Stimulated activated CD4-positive, alpha-beta T cell treated with anti-CD3 and anti-CD28 coated beads, Interleukin-12 subunit alpha, Interleukin-12 subunit beta, amount 100 ng/mL, for 4 hours (primary cell): ENCODE results near the gene TCERG1L.
"Not testable (repeated sequence)": the region's sequence is repeated elsewhere in the genome, so short reads cannot be mapped to it uniquely, and the experiment has no call there.

Experiments used
- DNase-seq: peaks from one replicate; pipeline ENCODE4 v3.0.0-alpha.2; 2020

The TCERG1L gene

GRCh38 chr10:131160219-131160875 lies 151.2 kb downstream of the TCERG1L start:
- DNase-seq, result no peak

GRCh38 chr10:131159771-131160170 lies 151.8 kb downstream of the TCERG1L start:
- no peak for DNase-seq

GRCh38 chr10:131158695-131159094 lies 152.8 kb downstream of the TCERG1L start:
- no peak for DNase-seq

GRCh38 chr10:131157899-131158298 lies 153.6 kb downstream of the TCERG1L start:
- DNase-seq, result no peak

- DNase-seq, result no peak
Observed at GRCh38 chr10:131155876-131156230, 155.7 kb downstream of the TCERG1L start.

- DNase-seq, result no peak
Observed at GRCh38 chr10:131155218-131155875, 156.2 kb downstream of the TCERG1L start.

- DNase-seq, result no peak
Observed at GRCh38 chr10:131154306-131155025, 157.1 kb downstream of the TCERG1L start.

GRCh38 chr10:131152456-131152855 lies 159.1 kb downstream of the TCERG1L start:
- DNase-seq, result not testable (repeated sequence)

- DNase-seq, result no peak
Observed at GRCh38 chr10:131150126-131150525, 161.4 kb downstream of the TCERG1L start.

- no peak for DNase-seq
Observed at GRCh38 chr10:131149586-131149985, 161.9 kb downstream of the TCERG1L start.

GRCh38 chr10:131149111-131149510 lies 162.4 kb downstream of the TCERG1L start:
- no peak for DNase-seq

GRCh38 chr10:131148270-131148669 lies 163.3 kb downstream of the TCERG1L start:
- DNase-seq, result no peak

GRCh38 chr10:131147301-131147975 lies 164.1 kb downstream of the TCERG1L start:
- no peak for DNase-seq

- no peak for DNase-seq
Observed at GRCh38 chr10:131146790-131147189, 164.7 kb downstream of the TCERG1L start.

GRCh38 chr10:131145756-131146155 lies 165.8 kb downstream of the TCERG1L start:
- no peak for DNase-seq

- DNase-seq, result no peak
Observed at GRCh38 chr10:131144711-131145375, 166.7 kb downstream of the TCERG1L start.

- DNase-seq, result no peak
Observed at GRCh38 chr10:131144196-131144595, 167.3 kb downstream of the TCERG1L start.

- no peak for DNase-seq
Observed at GRCh38 chr10:131143425-131144165, 167.9 kb downstream of the TCERG1L start.

GRCh38 chr10:131142517-131143380 lies 168.8 kb downstream of the TCERG1L start:
- no peak for DNase-seq

GRCh38 chr10:131141645-131142516 lies 169.6 kb downstream of the TCERG1L start:
- no peak for DNase-seq
